ENCODE results near the gene SDF2L1. TPM values are rescaled to one million over a fixed set of nuclear protein-coding genes. Genes with fewer than 3 reads are reported as not detected.

SDF2L1 gene
- total RNA-seq, 6 experiments from 2014 or later: 49.1 to 63.5 (median 55.6) TPM

- no peak for TF ChIP-seq CTCF (IDR thresholded peaks at IDR 0.05)
- no peaks in the 10 kb centered on the region; the same call in 1 of the 2 replicates for H3K36me3 Mint-ChIP-seq (ENCODE audit: low read depth)
- H3K9me3 Mint-ChIP-seq: no peaks in the 10 kb centered on the region
- H3K4me1 Mint-ChIP-seq (ENCODE audit: low read depth): peaks cover 13% of the 10 kb centered on the region
- no peak overlapping the region for H3K4me3 Mint-ChIP-seq
- no peak overlapping the region for H3K27ac Mint-ChIP-seq
- DNase-seq: no peak
- H3K27me3 Mint-ChIP-seq (ENCODE audit: insufficient read depth): peaks cover 16% of the 10 kb centered on the region
Measured at GRCh38 chr22:21661991-21662390, 19.9 kb downstream of the SDF2L1 start.

GRCh38 chr22:21663738-21664137, 21.6 kb downstream of the SDF2L1 start:
- DNase-seq: no peak
- Mint-ChIP-seq H3K36me3 (ENCODE audit: low read depth) (peaks cover 5% of the 10 kb centered on the region), H3K4me1 (ENCODE audit: low read depth) (peaks cover 18% of the 10 kb centered on the region), H3K27me3 (ENCODE audit: insufficient read depth) (peaks cover 13% of the 10 kb centered on the region), H3K27ac (no peak overlapping the region), H3K4me3 (peak overlapping the region; percentile 4; the same call in 1 of the 2 replicates), H3K9me3 (no peaks in the 10 kb centered on the region)
- TF ChIP-seq CTCF (IDR thresholded peaks at IDR 0.05): no peak

GRCh38 chr22:21665047-21665851, 23.1 kb downstream of the SDF2L1 start:
- H3K27me3 Mint-ChIP-seq (ENCODE audit: insufficient read depth): peaks cover 13% of the 10 kb centered on the region
- peak overlapping the region; percentile 96 for H3K27ac Mint-ChIP-seq
- TF ChIP-seq CTCF (IDR thresholded peaks at IDR 0.05): no peak
- H3K4me3 Mint-ChIP-seq: peak overlapping the region; percentile 98
- DNase-seq: no peak
- peaks cover 5% of the 10 kb centered on the region for H3K36me3 Mint-ChIP-seq (ENCODE audit: low read depth)
- no peaks in the 10 kb centered on the region for H3K9me3 Mint-ChIP-seq
- H3K4me1 Mint-ChIP-seq (ENCODE audit: low read depth): peaks cover 18% of the 10 kb centered on the region

- peak overlapping the region; percentile 96 for H3K27ac Mint-ChIP-seq
- no peaks in the 10 kb centered on the region for H3K9me3 Mint-ChIP-seq
- H3K4me3 Mint-ChIP-seq: peak overlapping the region; percentile 98
- H3K4me1 Mint-ChIP-seq (ENCODE audit: low read depth): peaks cover 18% of the 10 kb centered on the region
- peaks cover 5% of the 10 kb centered on the region for H3K36me3 Mint-ChIP-seq (ENCODE audit: low read depth)
- peaks cover 11% of the 10 kb centered on the region for H3K27me3 Mint-ChIP-seq (ENCODE audit: insufficient read depth)
- DNase-seq: no peak
- no peak for TF ChIP-seq CTCF (IDR thresholded peaks at IDR 0.05)
Measured at GRCh38 chr22:21666786-21667185, 24.7 kb downstream of the SDF2L1 start.

GRCh38 chr22:21669026-21669425, 26.9 kb downstream of the SDF2L1 start:
- peaks cover 18% of the 10 kb centered on the region for H3K4me1 Mint-ChIP-seq (ENCODE audit: low read depth)
- no peak for TF ChIP-seq CTCF (IDR thresholded peaks at IDR 0.05)
- H3K4me3 Mint-ChIP-seq: no peak overlapping the region
- no peak for DNase-seq
- peaks cover 11% of the 10 kb centered on the region for H3K27me3 Mint-ChIP-seq (ENCODE audit: insufficient read depth)
- no peaks in the 10 kb centered on the region for H3K9me3 Mint-ChIP-seq
- peaks cover 5% of the 10 kb centered on the region for H3K36me3 Mint-ChIP-seq (ENCODE audit: low read depth)
- H3K27ac Mint-ChIP-seq: peak overlapping the region; percentile 43; the same call in 1 of the 2 replicates
